NCI-H2196 (cell line): ENCODE results near the gene LRIF1.

Source experiments
- DNase-seq: peaks from one replicate; lab custom pipeline; 2025; ENCODE audit not compliant: unreplicated experiment; lab: John Stamatoyannopoulos, UW

The LRIF1 gene

GRCh38 chr1:110897681-110898080 lies 66.0 kb downstream of the LRIF1 start:
- no peak for DNase-seq
